D721Med (cell line): ENCODE results near the gene OPCML.

Experiments
- DNase-seq: peaks from one replicate; pipeline ENCODE4 v3.0.0; 2011; ENCODE audit warnings: low spot score; ENCODE audit not compliant: insufficient read length
- FAIRE-seq: peaks from 2 replicates; lab custom pipeline; 2011; peaks lifted over from hg19 to GRCh38; lab: Jason Lieb, UNC
- CTCF ChIP-seq: IDR thresholded peaks from 2 replicates; pipeline ENCODE4 v1.5.1; 2012; ENCODE audit warnings: mild to moderate bottlenecking, control low read depth; ENCODE audit not compliant: insufficient read depth; ENCODE audit errors: missing control alignments

Gene OPCML

DNA sequence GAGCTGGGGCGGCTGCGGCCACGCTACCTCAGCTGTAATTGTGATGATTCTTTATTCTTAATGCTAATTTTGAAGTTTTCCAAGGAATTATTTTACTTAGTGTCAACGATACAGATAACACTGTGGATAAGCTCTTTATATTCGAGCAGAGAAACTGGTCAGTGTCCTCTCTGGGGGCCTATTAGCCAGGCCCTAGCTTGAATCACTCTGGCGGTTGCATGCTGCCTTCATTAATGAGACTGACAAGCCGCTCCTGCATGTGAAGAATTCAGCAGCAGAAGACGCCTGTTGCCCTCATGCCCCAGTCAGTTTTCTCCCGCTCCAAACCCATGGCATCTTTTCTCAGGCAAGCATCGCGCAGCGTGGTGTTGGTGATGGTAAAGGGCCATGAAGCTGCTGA lies 851.7 kb downstream of the OPCML start:
- no peak for TF ChIP-seq CTCF
- no peak for FAIRE-seq
- no peak for DNase-seq

DNA sequence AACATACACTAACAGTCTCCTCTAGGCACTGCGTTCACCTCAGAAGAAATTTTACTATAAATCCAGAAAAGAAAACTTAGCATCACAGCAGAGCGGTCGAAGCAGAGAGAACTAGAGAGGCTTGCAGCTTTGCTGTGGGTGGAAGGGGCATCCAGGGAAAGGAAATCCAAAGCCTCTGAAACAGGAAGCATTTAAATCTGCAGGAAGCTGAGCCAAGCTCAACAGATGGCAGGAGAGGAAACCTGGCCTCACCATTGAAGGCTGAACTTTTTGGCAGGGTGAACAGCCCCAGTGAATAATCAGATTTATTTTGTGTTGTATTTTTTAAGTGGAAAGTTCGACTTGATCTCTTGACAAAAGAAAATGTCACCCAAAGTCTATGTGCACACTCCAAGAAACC lies 858.1 kb downstream of the OPCML start:
- TF ChIP-seq CTCF: no peak
- no peak for FAIRE-seq
- DNase-seq: no peak

- TF ChIP-seq CTCF: no peak
- no peak for FAIRE-seq
- DNase-seq: no peak
These were observed 860.4 kb downstream of the OPCML start for GRCh38 chr11:132671851-132672370.

DNA sequence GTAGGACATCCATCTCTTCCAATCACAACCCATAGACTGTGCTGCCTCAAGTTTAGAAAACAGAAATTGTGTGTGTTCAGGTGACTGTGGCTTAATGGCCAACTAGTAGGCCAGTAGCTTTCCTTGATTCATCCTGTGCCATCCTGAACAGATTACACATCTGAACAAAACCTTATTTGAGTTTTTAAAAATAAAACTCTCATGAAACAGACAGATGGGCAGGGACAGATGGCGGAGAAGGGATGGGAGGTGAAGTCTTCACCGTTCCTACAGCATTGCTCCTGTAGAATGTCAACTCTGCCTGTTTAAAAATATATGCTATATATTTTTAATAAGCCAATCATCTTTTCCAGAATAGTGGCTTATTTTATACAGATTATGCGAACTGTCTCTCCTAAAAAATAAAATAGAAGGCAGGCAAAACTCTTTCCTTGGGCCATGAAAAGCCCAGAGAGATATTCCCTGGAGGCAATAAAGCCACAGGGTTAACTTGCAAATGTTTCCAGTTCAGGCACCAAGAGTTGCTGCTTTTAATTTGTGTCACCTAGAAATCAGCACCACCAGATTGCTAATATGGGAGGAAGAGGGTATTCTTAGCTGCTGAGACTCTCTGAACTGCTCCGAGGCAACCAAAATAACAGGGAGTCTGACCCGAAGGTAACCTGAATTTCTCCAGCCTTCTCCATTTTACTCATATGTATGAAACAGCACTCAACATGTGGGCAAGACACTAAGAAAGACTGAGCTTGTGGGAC lies 861.2 kb downstream of the OPCML start:
- FAIRE-seq (no peak), DNase-seq (no peak)
- no peak for TF ChIP-seq CTCF

- DNase-seq (no peak), FAIRE-seq (no peak)
- TF ChIP-seq CTCF: no peak
These were observed 862.4 kb downstream of the OPCML start for GRCh38 chr11:132669949-132670348.

GRCh38 chr11:132665205-132665604 lies 867.1 kb downstream of the OPCML start:
- no peak for FAIRE-seq
- TF ChIP-seq CTCF: no peak
- no peak for DNase-seq

DNA sequence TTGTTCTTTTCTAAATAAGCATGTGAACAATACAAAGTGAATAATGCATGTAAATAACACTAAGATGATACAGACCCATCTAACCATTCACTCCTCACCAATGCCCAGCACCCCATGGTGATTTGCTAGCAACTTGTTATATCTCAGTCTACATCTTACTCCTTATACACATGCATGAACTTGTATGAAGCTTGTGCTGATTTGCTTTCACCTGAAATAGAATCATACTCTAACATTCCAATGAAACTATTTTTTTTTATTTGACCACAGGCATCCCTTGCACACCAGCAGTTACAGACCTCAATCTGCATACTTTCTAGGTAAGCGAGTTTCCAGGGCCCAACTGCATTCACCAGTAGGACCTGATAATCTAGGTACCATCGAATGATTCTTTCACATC lies 873.6 kb downstream of the OPCML start:
- no peak for TF ChIP-seq CTCF
- FAIRE-seq (no peak), DNase-seq (no peak)
